ENCODE measurements around the gene CHRNE.

- TF ChIP-seq CTCF (IDR thresholded peaks at IDR 0.05; ENCODE audit: low read depth, low read length) = no peak
- no peak for TF ChIP-seq EZH2phosphoT487 (IDR thresholded peaks at IDR 0.05; ENCODE audit: low read depth)
Measured at GRCh38 chr17:4856937-4857314, 46.0 kb downstream of the CHRNE start.

Measured in OCI-LY3 (cell line).